HG02885 (cell line): ENCODE data around the gene C4BPB.
A peak's percentile ranks its signal among the peaks of the same experiment; 100 is the strongest.

Experiments
- ATAC-seq: cut with Tn5 transposase; IDR thresholded peaks from one replicate; pipeline ENCODE4 v1.9.1; 2021; ENCODE audit warnings: mild to moderate bottlenecking; ENCODE audit not compliant: unreplicated experiment, poor library complexity

C4BPB gene

GRCh38 chr1:207058878-207059867, 29.5 kb upstream of the C4BPB start:
- ATAC-seq, result no peak

- ATAC-seq, result no peak
These were observed 28.8 kb upstream of the C4BPB start for GRCh38 chr1:207059881-207060280.

GRCh38 chr1:207060596-207060995, 28.1 kb upstream of the C4BPB start:
- no peak for ATAC-seq

- ATAC-seq, result no peak
These were observed 26.6 kb upstream of the C4BPB start for GRCh38 chr1:207062058-207062457.

GRCh38 chr1:207063014-207063413, 25.6 kb upstream of the C4BPB start:
- no peak for ATAC-seq

GRCh38 chr1:207064561-207064960, 24.1 kb upstream of the C4BPB start:
- ATAC-seq, result no peak

- no peak for ATAC-seq
These were observed 21.5 kb upstream of the C4BPB start for GRCh38 chr1:207067185-207067584.

GRCh38 chr1:207067665-207068064, 21.0 kb upstream of the C4BPB start:
- ATAC-seq, result no peak

- ATAC-seq, result no peak
These were observed 19.6 kb upstream of the C4BPB start for GRCh38 chr1:207069061-207069460.

GRCh38 chr1:207069858-207070506, 18.7 kb upstream of the C4BPB start:
- peak; percentile 52 for ATAC-seq

- no peak for ATAC-seq
These were observed 17.8 kb upstream of the C4BPB start for GRCh38 chr1:207070811-207071210.

GRCh38 chr1:207071426-207071825, 17.2 kb upstream of the C4BPB start:
- no peak for ATAC-seq

GRCh38 chr1:207072233-207072632, 16.4 kb upstream of the C4BPB start:
- ATAC-seq, result no peak

GRCh38 chr1:207073906-207074820, 14.5 kb upstream of the C4BPB start:
- ATAC-seq, result no peak

GRCh38 chr1:207076181-207076955, 12.3 kb upstream of the C4BPB start:
- ATAC-seq, result no peak

GRCh38 chr1:207077012-207077411, 11.6 kb upstream of the C4BPB start:
- ATAC-seq, result no peak

- ATAC-seq, result no peak
These were observed 10.9 kb upstream of the C4BPB start for GRCh38 chr1:207077470-207078377.

- ATAC-seq, result no peak
These were observed 10.0 kb upstream of the C4BPB start for GRCh38 chr1:207078578-207079132.
